ENCODE data around the gene DAAM2.

Gene DAAM2

DNA sequence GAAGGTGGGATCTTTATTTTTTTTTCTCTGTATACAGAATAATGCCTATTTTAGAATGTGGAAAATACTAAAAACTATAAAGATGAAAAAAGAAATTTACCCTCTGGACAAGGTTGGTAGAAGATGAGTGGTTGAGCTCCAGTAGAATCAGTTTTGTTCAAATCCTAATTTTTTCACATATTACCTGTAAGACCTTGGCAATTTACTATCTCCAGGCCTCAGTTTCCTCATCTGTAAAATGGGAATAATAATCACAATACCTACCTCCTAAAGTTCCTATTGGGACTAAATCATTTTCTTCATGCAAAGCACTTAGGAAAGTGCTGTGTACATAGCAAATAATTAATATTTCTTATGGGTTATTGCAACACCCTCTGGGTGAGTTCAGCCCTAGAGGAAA lies 28.4 kb downstream of the DAAM2 start:
- no peak for DNase-seq

DNA sequence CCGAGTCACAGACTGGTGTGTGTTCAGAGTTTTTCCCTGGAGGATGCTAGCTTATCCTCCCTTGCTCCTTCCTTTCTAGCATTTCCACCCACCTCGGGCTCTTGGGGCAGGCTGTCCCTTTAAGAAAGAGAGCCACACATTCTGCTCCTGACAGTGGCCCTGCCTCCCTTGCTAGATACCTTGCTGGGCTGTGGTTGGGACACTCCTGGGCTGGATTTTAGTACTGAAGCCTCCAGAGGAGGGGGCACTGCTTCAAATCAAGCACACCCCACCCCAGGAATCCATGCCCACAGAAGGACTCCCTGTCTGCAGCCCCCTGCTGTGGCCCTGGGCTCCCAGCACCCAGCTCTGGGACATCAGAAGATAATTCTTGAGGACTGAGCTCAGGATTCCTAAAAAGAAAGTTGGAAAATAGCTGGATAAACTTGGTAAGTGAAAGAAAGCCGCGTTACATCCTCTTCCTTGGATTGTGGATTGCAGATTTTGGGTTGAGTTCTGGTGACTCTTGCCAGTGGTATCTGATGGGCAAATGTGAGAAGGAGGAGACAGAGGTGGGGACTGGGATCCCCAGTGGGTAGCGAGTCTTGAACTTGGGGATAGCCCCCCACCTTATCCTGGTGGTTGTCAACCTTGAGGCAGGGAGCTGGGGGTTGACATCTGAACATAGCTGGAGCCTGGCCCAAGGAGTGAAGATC lies 29.0 kb downstream of the DAAM2 start:
- no peak for DNase-seq

- no peak for DNase-seq
These were observed 29.8 kb downstream of the DAAM2 start for GRCh38 chr6:39821742-39822532.

GRCh38 chr6:39822846-39823815 lies 31.0 kb downstream of the DAAM2 start:
- DNase-seq, result no peak

DNA sequence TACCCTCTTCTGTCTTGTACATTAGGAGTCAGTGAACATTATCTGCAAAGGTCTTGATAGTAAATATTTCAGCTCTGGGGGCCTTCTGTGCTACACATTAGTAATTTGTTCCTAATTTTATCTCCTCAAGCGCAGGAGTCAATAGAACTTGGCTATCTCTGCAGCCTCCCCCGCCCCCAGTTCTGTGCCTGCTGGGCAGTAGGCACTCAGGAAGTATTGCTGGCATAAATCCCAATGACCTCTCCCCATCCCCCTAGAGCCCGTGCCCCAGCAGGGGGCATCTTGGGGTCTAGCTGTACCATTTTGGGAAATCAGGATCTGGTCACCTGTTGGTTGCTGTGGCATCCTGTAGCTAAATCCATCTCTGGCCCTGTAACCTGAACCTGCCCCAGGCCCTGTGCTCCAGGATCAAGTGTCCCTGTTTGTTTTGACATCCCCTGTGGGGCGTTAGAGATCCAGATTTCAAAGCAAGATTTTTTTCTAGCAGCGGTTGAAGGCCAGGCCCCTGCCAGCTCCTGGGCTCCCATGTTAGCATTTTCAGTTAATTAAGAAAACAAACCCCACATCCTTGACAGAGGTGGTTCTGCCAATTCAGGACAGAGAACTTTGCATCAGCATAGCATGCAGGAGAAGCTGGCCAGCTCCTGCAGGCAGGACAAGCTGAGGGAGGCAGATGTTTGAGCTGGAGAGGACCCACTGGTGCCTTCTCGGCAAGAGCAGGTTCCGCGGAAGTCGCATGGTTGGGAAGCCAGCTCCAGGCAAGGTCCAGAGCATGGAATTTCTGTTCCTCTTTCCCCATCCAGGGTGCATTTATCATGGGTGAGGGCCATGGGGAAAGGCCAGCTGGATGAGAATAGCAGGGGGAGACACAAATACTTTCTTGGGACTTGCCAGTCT lies 32.1 kb downstream of the DAAM2 start:
- no peak for DNase-seq

- DNase-seq, result no peak
These were observed 37.2 kb downstream of the DAAM2 start for GRCh38 chr6:39829331-39829730.

- DNase-seq, result no peak
These were observed 38.3 kb downstream of the DAAM2 start for GRCh38 chr6:39830444-39830843.

GRCh38 chr6:39831701-39832100 lies 39.5 kb downstream of the DAAM2 start:
- DNase-seq, result no peak

DNA sequence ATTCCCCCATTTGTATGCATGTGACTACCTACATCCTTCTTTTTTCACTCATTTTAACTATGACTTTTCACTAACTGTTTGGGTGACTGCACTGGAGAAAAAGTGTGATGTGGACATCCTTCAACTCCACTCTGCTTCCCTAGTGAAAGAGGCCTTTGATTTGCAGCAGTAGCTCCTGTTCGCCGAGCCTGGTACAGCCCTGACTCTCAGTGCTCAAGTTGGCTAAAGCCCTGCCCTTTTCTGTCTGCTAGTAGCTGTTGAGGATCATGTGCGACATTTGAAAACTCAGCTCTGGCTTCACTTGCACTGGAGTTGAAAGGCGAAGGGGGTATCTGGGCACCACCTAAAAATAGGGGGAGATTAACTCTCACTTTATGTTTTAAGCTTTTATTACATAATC lies 42.1 kb downstream of the DAAM2 start:
- DNase-seq, result no peak

DNA sequence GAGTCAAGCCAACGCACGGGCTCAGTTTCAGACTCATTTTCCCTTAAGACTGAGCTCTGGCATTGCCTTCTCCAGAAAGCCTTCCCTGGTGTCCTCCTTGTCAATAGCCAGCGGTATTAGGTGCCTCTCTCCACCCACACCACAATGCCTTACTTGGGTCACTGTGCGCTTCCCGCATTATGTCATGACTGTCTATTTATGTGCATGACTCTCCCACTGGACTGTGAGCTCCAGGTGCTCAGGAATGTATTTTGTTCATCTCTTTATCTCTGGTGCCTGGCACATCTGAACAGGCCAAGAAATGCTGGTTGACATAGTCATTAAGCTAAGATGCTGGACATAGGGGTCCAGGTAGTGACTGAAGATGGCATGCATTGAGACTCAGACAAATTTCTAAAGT lies 42.7 kb downstream of the DAAM2 start:
- no peak for DNase-seq

DNA sequence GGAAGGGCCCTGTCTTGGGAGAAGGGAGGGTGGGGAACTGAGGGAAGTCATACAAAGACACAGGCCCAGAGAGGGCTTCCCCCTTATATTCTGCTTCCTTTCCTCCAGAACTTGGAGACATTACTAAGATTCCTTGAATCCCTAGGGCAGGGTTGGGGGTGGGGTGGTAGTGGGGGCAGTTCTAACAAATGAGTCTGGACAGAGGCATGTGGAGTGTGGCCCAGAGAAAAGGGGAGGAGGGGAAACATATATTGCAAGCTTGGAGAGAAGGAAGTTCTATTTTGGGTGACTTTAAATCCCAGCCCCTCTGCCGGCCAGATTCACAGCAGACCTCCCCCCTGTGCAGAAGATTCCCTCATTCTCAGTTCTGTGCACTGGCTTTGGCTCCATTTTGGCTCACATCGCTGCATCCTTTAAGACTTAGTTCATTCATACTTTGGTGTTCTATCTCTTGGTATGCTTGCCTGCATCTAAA lies 43.7 kb downstream of the DAAM2 start:
- no peak for DNase-seq

DNA sequence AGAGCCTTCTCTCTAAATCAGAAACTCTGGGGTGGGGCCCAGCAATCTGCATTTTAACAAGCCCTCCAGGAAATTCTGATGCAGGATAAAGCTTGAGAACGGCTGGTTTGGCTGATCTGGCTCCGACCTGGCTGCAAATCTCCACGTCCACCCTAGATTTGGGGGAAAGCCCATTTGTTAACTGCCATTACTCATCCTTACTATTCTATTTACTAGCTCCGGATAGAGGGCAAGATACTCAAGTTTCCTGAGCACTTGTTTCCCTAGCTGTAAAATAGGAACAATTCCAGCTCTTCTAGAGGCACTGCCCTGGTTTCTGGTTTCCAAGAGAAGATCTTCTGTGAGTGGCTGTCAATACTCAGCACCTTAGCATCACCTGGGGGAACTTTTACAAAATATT lies 44.4 kb downstream of the DAAM2 start:
- DNase-seq, result no peak

DNA sequence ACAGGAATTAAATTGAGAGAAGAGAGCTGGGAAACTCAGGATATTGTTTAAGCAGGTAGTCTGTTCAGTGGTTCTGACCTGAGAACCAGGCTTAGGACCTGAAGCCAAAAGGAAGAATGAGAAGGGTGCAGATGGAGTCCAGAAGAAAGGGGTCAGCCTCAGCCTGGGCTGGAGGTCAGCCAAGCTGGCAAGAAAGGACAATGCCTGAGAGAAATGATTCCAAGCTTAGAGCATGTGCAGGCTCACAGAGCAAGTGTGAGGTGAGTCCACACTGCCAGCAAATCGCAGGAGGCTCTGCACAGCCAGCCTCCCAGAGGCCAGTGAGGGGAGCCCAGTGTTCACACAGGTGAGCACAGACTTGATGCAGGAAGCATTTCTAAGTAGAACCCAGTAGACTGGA lies 47.3 kb downstream of the DAAM2 start:
- DNase-seq, result no peak

DNA sequence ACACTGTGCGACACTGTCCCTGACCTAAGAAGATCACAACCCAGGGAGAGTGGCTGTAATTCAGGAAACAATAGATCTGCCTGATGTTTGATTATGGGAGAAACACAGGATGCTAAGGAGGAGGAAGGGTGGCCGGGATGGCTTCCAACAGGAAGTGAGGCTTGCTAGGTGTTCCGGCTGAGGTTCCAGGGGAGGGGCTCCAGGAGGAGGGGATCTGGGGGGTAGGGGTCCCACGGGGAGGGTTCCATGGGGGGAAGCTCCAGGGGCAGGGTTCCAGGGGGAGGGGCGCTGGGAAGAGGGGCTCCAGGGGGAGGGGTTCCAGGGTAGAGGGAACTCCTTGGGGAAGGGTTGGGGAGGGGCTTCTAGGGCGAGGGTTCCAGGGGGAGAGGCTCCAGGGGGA lies 48.6 kb downstream of the DAAM2 start:
- DNase-seq, result no peak

DNA sequence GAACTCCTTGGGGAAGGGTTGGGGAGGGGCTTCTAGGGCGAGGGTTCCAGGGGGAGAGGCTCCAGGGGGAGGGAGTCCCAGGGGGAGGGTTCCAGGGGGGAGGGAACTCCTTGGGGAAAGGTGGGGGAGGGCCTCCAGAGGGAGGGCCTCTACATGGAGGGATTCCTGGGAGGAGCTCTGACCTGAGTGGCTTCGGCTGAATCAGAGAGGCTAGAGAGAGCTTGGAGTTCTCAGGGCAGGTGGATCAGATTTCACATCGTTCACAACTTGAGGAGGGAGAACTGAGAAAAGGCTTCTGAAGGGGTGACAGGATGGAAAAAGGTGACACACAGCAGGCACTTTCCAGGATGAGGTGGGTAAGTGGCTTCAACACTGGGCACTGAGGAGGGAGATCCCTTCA lies 49.1 kb downstream of the DAAM2 start:
- DNase-seq, result no peak

DNA sequence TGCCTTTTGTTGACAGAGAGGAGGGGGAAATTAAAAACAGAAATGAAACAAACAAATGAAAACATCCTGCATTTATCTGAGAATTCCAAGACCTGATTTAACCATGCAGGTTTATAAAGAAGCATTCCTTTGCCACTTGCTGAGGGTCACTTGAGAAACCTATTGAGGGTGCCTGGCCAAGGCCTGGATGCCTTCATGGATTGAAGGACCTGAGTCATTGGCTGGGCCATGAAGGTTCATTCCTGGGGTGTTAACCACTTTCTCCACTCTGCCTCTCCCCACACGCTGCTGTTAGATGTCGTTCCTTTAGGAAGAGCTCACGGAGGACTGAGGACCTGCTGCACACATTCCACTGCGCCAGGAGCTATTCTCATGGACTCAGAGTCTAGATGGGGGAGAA lies 49.7 kb downstream of the DAAM2 start:
- no peak for DNase-seq

DNA sequence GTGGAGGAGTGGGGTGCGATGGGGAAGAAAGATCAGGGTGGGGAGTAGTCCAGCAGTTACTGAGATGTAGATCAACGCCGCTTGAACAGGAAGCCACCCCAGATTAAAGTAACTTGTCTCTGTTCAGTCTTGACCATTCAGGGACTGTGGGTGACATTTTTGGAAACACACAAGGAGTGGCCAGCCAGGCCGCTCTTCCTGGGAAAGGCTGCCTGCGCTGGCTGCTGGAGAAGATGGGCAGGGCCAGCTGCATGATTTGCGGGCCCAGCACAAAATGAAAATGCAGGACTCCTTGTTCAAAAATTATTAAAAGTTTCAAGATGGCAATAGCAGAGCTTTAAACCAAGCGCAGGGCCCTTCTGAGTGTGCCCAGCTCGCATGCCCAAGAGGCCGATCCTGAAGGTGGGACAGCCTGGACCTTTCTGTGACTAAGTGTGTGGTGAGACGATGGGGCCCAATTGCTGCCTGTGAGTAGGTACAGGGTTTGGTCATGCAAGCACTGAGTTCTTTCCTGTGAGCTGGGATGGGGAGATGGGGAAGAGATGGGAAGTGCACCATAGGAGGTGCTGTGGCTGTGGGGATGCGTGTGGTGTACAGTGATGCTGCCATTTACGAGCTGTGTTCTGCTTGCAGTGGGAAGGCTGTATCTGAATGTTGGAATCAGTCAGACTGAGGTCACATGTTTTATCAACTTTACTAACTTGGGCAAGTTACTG lies 51.3 kb downstream of the DAAM2 start:
- no peak for DNase-seq

GRCh38 chr6:39844866-39845265 lies 52.7 kb downstream of the DAAM2 start:
- no peak for DNase-seq

DNA sequence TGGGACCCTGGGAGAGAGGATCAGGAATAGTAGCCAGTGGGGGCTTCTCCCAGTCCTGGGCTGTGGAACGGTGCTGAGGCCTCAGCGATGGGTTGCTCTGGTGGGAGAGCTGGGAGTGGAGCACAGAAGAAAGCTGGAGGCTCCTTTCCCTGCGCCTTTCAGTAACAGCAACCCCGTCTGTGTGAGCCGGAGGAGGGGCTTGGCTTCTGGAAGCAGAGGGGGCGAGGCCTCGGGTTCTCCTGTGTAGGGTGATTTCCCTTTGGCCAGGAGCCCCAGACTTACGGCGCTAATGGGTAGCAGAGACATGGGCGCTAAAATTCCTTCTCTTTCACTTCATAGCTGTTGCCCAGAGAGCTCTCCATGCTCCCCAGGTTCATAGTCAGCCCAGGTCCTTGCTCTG lies 55.0 kb downstream of the DAAM2 start:
- DNase-seq, result no peak

GRCh38 chr6:39848171-39848570 lies 56.0 kb downstream of the DAAM2 start:
- DNase-seq, result no peak

DNA sequence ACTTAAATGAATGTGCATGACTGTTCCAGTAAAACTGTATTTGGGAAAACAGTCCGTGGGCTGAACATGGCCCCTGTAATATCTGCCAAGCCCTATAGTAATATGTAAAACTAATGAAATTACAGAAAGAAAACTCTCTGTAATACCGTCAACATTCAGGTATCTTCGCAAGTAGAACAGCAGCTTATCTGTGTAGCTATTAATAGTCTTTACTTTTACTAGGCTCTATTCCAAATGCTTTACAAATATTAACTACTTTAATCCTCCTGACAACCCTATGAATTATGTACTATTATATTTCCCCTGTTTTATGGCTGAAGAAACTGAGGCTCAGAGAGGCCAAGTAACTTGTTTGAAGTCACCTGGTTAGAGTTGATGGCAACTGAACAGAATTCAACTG lies 57.1 kb downstream of the DAAM2 start:
- DNase-seq, result no peak

GRCh38 chr6:39849764-39850163 lies 57.6 kb downstream of the DAAM2 start:
- DNase-seq, result no peak

Data from NCI-H1105 treated with DMSO at 0.1 percent for 48 hours (cell line).